ENCODE results near the gene PRX.

GRCh38 chr19:40348961-40349507 is 64.1 kb downstream of the PRX start:
- TF ChIP-seq CTCF (IDR thresholded peaks at IDR 0.05) (no peak), POLR2A (IDR thresholded peaks at IDR 0.05) (no peak)
